ENCODE data around the gene ATP5PD.

ATP5PD gene

GRCh38 chr17:75064867-75065561, 18.2 kb upstream of the ATP5PD start:
- H3K4me3 ChIP-seq (ENCODE audit: low read depth, low read length), result no peak overlapping the region
- no peak for TF ChIP-seq CTCF (IDR thresholded peaks at IDR 0.05; ENCODE audit: borderline replicate concordance, insufficient read depth, low read depth, low read length)

- H3K4me3 ChIP-seq (ENCODE audit: low read depth, low read length), result no peak overlapping the region
- TF ChIP-seq CTCF (IDR thresholded peaks at IDR 0.05; ENCODE audit: borderline replicate concordance, insufficient read depth, low read depth, low read length), result no peak
Observed at GRCh38 chr17:75064460-75064859, 17.7 kb upstream of the ATP5PD start.

GRCh38 chr17:75064040-75064439, 17.3 kb upstream of the ATP5PD start:
- H3K4me3 ChIP-seq (ENCODE audit: low read depth, low read length), result no peak overlapping the region
- no peak for TF ChIP-seq CTCF (IDR thresholded peaks at IDR 0.05; ENCODE audit: borderline replicate concordance, insufficient read depth, low read depth, low read length)

- H3K4me3 ChIP-seq (ENCODE audit: low read depth, low read length), result no peak overlapping the region
- 0 out of 2 replicates have a peak, but pooled peaks have one; percentile 17 for TF ChIP-seq CTCF (IDR thresholded peaks at IDR 0.05; ENCODE audit: borderline replicate concordance, insufficient read depth, low read depth, low read length)
Observed at GRCh38 chr17:75063626-75064025, 16.9 kb upstream of the ATP5PD start.

GRCh38 chr17:75063201-75063600, 16.4 kb upstream of the ATP5PD start:
- no peak for TF ChIP-seq CTCF (IDR thresholded peaks at IDR 0.05; ENCODE audit: borderline replicate concordance, insufficient read depth, low read depth, low read length)

GRCh38 chr17:75061618-75062017, 14.8 kb upstream of the ATP5PD start:
- H3K4me3 ChIP-seq (ENCODE audit: low read depth, low read length), result no peak overlapping the region

More at GRCh38 chr17:75063201-75063600, 16.4 kb upstream of the ATP5PD start:
- H3K4me3 ChIP-seq (ENCODE audit: low read depth, low read length), result no peak overlapping the region

More at GRCh38 chr17:75061618-75062017, 14.8 kb upstream of the ATP5PD start:
- no peak for TF ChIP-seq CTCF (IDR thresholded peaks at IDR 0.05; ENCODE audit: borderline replicate concordance, insufficient read depth, low read depth, low read length)
